OCI-M1 (cell line): ENCODE results near the gene HNRNPAB.
"Not testable (repeated sequence)": the region's sequence is repeated elsewhere in the genome, so short reads cannot be mapped to it uniquely, and the experiment has no call there.

Source experiments
- DNase-seq: peaks from one replicate; lab custom pipeline; 2025; lab: John Stamatoyannopoulos, UW

HNRNPAB gene

DNA sequence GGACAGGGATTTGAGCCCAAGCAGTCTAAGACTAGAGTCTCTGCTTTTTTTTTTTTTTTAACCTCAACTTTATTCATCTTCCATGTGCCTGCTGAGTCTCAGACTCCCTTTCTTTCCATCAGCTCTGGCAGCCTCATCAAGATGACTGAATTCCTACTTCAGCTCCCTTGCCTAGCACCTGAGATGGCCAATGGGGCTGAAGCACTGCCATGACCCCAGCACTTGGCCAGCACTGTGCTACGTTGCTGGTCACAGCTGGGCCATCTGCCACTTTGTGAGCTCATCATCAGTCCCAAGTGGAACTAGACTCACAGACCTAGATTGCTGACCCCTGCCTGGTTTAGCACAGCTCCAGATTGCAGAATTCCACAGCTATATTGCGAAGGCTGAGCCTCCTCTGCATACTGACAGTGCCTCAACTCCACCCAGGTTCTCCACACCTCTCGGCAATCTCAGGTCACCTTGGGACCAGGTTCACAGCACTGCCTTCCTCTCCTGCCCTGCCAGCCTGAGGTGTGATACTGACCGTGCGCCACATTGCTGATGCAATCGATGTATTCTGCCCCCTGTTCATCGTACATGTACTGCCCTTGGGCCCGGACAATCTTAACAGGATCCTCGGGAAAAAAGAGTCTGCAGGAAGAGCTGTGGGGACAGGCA lies 26.7 kb downstream of the HNRNPAB start:
- peak; percentile 31 for DNase-seq

DNA sequence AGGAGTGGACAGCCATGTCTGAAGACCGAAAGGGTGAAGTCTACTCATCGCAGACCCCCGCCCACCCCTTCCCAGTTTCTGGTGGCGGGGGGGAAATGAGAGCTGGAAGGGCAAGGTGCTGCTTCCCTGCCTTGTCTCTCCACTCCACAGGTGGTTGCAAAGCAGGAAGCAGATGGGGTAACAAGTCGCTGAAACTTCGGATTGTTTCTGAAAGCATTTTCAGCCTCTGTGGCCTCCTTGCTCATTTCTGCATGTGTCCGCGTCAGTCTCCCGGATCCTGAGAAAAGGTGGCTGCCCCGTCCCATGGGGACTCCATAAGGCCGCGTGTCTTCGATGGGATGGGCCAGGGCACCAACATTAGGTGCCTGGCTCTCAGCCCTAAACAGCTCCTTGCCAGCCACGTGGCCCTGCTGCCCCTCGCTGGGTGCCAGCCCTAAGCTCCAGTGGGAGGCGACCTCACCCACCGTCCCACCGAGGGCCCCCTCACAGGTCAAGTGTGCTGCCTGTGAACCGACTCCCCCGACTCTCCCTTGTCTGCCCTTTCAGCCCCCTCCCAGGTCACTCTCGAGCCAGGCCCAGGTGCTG lies 27.3 kb downstream of the HNRNPAB start:
- DNase-seq: peak; percentile 44

DNA sequence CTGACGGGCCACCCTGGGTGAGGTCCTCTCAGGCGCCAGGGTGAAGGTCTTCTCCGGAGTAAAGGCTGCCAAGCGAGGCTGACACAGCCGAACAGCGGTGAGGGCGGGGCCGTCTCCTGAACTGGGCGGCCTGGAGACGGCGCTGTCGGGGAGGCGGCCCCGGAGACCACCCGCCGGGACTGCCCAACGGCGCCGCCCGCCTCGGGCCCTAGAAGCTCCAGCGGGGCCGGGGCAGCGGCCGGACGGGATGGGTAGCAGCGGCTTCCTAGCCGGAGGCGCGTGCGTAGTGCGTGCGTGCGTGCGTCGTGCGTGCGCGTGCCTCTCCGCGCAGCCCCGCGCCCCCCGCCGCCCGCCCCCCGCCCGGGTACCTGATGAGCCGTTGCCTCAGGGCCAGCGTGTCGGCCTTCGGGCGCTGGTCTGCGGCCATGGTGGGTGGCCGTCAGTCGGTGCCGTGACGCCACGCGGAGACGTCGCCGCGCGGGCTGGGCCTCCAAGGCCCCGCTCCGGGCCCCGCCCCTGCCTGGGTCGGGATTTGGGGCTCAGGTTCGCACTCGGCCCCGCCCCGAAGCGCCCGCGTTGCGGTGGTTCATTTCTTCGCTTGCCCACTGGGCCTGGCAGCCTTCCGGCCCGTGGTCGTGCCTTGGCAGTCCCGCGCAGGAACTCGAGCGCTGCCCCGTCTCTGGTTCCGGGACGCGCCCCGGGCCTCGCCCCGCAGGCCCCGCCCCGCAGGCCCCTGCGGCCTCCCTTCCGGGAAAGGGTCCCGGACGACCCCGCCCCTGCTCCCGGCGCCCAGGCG lies 28.0 kb downstream of the HNRNPAB start, which contains the start of gene PHYKPL:
PHYKPL (minus strand) TSS at position 679 of the 796 bp plus-strand sequence; CDS start at position 427, 252 bp downstream.
- DNase-seq: peak; percentile 83

DNA sequence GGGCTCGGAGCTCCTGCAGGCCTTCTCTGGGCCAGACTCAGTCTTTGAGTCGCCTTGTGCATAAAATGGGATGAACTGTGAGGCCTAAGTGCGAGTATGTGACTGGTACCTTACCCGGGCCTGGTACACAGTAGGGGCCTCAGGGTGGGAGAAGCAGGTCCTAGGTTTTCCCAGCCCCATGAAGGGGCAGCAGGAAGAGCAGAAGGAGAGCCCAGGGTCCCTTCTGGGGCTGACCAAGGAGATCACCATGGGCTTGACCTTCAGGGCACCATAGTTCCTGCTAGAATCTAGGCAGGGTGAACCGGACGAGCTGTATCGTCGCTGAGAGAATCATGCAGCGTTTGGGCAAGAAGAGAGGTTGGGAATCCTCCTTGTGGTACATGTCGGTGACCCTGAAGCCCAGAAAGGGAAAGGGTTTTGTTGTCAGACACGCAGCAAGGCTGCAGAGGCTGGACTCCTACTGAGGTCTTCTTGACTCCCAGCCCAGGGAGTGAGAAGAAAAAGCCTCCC lies 28.6 kb downstream of the HNRNPAB start:
- no peak for DNase-seq

DNA sequence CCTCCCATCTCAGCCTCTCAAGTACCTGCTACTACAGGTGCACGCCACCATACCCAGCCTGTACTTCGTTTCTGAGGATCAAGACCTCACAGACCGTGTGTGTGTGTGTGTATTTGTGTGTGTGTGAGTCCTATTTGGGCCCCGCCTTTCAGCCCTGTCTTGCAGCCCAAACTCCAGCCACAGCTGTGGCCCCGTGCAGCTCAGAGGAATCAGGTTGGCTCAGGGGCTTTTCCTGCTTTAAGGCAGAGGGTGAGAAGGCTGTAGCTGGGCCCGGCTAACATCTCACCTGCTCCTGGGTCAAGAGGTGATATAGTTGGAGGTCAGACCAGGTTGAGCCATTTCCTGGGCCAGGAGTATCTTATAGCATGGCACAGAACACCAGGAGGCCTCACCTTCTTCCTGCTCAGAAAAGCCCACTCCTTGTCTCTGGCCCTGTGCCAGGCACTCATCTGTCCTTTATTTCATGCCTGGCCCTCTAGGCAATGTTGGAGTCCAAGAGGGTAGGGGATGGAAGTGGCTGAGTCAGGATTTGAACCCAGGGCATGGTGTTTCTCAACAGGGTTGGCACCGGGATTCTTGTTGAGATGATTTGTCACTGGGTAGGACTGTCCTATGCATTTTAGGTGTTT lies 29.9 kb downstream of the HNRNPAB start:
- DNase-seq: no peak

DNA sequence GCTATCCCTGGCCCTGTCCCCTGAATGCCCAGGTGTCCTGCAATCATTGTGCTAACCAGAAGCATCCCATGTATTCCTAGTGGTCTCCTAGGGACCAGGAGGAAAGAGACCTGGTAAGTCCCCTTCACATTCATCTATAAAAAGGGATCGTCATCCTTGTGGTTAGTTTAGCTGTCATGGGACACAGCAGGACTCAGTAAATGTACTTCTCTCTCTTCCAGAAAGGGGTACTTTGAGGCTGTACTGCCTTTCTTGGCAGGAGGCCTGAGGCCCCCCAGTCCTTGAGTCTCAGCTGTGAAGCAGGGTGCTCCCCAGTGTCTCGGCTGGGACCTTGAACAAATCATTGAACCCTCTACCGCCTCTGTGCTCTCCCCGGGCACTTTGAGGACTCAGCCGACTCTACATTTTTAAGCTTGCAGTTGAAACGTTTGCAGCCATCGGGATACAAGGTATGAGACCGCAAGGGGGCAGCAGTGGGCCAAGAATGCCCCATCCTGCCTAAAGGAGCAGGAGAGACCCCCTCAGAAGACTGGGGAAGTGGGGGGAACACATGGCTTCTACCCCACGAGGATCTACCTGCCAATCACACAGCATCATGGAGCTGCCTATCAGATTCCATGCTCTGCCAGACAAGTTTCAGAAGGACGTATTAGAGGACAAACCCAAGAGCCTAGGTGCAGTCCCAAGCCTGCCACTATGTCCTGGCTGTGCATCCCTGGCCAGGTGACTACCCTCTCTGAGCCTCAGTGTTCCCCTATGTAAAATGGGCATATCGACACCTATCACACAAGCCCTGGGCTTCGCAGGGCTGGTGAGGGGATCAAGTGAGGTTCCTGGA lies 30.6 kb downstream of the HNRNPAB start:
- peak; percentile 86 for DNase-seq

DNA sequence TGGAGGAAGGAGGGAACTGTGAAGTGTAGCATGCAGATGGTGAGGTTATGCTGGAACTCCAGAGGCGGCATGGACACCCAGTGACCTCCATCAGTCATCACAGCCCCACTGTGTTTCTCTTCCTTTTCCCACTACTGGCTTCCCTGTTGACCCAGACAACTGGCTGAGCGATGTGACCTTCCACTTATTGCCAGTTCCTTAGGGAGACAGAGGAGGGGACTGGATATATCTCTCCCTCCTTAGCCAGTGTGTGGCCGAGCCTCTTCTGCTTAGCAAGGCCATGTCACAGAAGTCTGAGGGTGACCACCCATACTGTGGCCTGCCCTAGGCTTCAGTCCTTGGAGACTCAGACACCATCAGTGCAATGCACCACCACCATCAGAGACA lies 31.2 kb downstream of the HNRNPAB start:
- no peak for DNase-seq

DNA sequence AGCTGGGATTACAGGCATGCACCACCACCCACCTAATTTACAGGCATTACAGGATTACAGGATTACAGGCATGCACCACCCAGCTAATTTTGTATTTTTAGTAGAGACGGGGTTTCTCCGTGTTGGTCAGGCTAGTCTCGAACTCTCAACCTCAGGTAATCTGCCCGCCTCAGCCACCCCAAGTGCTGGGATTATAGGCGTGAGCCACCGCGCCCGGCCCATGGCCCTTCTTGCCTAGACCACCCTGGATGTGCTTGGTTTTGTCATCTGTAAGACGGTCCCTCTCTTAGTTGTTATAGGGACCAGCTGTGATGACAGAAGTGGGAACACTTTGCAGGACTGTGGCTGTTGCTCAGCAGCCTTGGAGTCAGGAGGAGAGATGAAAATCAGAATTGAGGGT lies 31.8 kb downstream of the HNRNPAB start:
- no peak for DNase-seq

DNA sequence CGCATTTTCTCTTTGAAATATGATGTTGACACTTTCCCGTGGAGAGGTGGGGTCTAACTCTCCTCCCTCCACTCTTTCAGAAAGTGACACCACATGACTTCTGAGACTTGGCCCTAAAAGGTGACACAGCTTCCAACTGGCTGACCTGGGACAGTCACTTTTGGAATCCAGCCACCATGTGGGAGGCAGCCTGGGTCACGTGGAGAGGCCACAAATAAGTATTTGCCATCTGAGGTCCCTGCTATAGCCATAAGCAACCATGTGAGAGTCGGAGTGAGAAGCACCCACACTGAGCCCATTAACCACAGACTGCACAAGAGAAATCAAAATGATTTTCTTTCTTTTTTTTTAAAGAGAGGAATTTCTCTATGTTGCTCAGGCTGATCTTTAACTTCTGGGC lies 32.3 kb downstream of the HNRNPAB start:
- peak; percentile 77 for DNase-seq

DNA sequence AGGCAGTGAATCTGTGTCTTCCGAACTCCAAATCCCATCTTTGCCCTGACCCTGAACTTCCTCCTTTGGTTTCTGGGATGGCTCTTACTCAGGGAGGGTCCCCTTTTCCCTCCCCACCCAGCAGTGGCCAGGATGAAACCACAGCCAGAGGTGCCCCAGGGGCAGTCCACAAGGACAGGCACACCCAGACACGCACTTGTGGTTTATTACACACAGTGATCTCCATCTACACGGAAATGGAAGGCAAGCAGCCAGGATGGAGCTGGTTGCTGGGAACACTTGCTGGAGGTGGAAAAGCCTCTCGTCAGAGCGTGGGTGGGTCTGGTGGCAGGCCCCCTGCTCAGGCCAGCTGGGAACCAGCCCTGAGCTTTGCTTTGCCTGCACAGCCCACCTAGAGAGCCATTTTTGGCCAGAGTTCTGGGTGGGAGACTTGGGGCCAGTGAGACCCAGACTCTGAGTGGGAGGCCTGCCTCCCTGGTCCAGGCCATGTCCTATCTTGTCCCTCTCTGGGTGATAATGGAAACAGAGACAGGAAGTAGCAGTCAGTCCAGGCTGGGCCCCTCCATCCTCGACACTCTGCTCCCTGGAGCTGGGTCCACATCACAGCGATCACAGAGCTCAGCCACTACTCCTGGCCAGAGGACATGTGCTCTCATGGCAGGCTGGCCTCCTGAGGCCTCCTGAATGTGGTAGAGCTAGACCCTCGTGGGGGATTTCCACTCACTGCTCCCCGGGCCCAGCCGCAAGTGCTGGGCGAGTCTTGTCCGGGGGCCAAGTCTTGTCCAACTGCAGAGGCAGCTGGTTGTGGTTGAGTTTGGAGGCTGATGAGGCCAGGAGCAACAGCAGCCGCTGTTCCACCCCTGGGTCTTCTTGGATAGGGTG lies 33.3 kb downstream of the HNRNPAB start:
- peak; percentile 32 for DNase-seq

DNA sequence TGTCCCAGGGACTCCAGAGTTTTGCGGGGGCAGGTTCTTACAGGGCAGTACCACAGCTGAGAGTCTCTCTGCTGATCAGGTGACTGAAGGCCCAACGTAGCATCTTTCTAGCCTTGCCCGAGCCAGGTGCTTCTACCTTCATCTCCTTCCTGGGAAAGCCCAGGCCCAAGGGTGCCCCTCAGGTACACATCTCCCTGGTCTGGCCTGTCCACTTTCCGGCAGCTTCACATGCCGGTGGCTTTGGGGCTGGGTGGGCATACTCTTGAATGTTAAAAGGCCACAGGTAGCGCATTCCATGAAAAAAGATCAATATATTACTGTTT lies 33.9 kb downstream of the HNRNPAB start:
- DNase-seq: no peak

DNA sequence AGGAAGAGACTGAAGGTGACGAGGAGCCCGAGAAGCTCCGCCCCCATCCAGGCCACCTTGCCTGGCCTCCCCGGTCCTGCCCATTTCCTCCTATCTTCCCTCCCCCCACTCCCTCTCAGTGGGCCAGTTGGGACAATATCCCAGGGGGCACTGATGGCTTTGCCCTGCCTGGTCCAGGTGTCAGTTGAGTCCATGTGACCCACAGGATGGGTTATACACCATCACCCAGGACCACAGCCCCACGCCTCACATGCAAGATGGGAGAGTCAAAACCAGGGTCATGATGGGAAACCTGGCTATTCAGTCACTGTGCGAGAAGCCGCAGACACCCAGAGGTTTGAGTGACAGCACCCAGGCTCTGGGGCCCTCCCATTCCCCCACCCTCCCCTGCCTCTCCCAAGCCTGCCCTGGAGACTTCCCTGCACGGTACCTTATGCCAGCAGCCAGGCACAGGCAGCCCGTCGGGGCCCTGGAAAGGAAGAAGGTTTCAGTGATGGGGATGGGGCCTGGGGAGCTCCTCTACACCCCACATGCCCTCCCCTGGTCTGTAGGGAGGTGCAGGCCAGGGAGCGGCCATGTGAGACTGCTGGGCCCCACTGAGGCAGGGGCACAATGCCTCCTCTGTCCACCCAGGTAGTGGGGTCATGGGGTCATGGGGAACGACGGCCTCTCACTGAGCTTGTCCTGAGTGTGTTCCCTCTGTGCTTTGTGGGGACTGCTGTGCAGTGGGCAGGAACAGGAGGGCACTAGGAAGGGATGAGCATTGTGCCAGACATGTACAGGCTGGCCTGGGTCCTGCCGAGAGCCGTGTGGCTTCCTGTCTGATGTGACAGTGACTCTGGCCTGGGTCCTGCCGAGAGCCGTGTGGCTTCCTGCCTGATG lies 34.6 kb downstream of the HNRNPAB start:
- DNase-seq: no peak

DNA sequence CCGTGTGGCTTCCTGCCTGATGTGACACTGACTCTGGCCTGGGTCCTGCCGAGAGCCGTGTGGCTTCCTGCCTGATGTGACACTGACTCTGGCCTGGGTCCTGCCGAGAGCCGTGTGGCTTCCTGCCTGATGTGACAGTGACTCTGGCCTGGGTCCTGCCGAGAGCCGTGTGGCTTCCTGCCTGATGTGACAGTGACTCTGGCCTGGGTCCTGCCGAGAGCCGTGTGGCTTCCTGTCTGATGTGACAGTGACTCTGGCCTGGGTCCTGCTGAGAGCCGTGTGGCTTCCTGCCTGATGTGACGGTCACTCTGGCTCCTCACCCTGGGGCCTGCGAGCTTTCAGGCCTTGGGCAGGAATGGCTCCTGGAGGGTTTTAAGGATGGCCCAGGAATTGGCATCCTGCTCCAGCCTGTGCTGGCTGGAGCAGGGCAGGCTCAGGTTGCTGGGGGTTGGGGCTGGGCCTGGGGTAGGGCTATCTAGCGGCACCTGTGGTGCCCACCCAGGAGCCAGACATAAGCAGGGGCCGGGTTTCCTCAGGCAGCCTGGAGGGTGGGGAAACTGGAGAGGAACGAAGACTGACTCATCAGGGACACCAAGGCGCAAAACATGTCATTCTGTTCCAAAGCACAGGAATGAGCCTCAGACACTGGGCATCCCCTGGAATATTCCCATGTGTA lies 35.4 kb downstream of the HNRNPAB start:
- DNase-seq: not testable (repeated sequence)

DNA sequence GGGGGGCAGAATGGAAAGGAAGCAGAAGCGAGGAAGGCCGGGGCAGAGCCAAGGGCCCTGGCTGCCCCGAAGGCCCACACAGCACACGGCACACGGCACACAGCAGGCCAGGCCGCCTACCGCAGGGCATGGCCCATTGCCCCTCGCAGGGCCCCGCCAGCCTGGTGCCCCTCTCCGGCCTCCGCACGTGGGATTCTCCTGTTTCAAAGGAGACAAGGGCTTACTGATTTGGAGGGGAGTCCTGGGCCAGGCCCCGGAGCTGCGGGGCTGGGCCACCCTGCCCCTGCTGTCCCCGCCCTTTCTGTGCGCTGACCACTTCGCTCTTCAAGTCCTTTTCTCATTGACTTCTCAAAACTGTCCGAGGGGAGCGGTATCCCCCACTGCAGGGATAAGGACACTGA lies 36.0 kb downstream of the HNRNPAB start:
- no peak for DNase-seq

DNA sequence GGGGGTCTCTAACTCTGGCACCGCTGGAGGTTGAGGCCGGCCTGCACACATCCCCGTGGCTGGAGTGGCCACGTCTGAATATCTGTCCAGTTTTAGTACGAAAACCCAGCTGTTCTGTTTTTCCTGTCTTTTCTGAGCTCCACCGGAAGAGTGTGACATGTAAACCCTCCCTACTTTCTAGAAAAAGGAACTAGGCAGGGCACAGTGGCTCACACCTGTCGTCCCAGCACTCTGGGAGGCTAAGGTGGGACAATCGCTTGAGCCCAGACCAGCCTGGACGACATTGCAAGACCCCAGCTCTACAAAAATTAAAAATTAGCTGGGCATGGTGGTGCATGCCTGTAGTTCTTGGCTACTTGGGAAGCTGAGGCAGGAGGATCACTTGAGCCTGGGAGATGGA lies 36.4 kb downstream of the HNRNPAB start:
- no peak for DNase-seq

DNA sequence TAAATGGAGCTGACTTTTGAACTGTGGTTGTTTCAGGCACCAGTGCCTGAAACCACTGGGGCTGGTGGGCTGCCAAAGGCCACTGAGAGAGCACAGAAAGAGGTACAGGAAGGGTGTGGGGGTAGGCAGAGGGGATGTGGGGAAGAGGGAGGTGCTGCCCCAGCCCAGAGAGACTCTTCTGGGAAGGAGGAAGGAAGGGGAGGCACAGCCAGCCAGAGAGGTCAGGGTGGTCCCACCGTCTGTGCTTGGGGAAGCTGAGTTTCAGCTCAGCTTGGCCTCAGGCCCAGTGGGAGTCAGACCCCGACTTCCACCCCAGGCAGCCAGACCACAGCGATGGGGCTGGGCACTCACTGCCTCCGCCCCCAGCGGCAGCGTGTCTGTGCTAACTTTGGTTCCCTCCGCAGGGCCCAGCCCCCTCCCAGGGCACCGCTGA lies 36.9 kb downstream of the HNRNPAB start:
- no peak for DNase-seq

DNA sequence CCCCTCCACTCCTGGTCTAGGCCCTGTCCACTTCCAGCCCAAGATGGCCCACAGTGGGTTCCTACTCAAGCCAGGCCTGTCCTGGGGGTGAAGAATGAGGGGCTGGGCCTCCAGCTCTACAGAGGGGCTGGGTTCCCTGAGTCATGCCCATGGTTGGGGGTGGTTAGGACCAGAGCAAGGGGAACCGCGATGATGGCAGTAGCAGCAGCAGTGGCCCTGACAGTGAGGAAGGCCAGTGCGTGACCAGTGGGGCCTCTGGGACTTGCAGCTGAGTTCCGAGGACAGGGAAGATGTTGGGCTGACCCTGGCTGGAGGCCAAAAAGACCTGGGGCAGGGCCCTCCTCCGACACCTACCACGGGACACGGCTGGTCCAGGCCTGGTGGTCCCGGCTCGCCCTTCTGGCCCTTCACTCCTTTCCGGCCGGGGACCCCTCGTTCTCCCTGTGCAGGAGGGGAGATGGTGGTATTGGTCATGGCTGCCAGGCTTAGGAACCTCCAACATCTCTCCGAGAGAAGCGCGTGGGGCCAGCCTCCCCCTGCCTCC lies 37.4 kb downstream of the HNRNPAB start:
- no peak for DNase-seq

DNA sequence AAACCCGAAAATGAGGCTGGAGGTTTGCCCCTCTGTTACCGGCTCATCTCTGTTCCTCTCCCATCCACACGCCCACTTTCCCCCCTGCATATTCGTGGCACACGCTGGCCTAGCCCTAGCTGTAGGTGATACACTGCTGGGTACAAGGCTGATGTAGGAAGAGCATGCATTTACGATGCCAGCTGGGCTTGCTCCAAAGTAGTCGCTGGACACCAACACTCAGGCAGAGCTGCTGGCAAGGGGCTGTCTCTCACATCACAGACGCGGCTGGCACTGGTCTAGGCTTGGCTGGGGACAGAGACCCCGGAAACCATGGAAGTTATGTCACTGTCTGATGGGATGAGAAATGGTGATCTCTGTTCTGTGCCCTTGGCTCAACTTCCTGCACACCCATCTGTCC lies 38.1 kb downstream of the HNRNPAB start:
- DNase-seq: no peak

DNA sequence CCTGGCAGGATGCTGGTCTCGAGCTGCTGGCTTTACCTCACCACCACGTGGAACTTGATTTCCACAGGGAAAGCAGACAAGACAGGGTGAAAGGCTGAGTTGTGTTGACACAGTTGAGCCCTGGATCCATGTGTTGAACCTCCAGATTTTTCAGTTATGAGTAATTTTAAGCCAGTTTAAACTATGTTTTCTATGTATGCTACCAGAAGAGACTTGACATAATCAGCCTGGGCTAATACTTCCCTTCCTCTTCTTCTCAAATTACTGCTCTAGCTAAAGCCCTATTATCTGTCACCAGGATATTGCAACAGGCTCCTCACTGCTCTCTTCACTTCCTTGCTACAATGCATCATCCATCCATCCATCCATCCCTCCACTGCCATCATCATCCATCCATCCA lies 40.2 kb downstream of the HNRNPAB start:
- DNase-seq: no peak
